NAMALWA (cell line): ENCODE measurements around the gene GALNTL6.

Source experiments
- DNase-seq: peaks from one replicate; pipeline ENCODE4 v3.0.0-alpha.2; 2015; ENCODE audit warnings: low spot score

The GALNTL6 gene

GRCh38 chr4:171812665-171813525, at the start of gene GALNTL6:
Gene GALNTL6, plus strand, starts transcription at chr4:171813404.
- no peak for DNase-seq

GRCh38 chr4:171765514-171765913, 47.7 kb upstream of the GALNTL6 start:
- no peak for DNase-seq

GRCh38 chr4:171774642-171775190, 38.5 kb upstream of the GALNTL6 start:
- no peak for DNase-seq

- DNase-seq, result no peak
Measured at GRCh38 chr4:171779301-171779700, 33.9 kb upstream of the GALNTL6 start.

- DNase-seq, result peak; percentile 7
Measured at GRCh38 chr4:171785388-171785787, 27.8 kb upstream of the GALNTL6 start.

- no peak for DNase-seq
Measured at GRCh38 chr4:171793723-171794122, 19.5 kb upstream of the GALNTL6 start.

- no peak for DNase-seq
Measured at GRCh38 chr4:171794528-171794927, 18.7 kb upstream of the GALNTL6 start.

GRCh38 chr4:171809854-171810253, 3.4 kb upstream of the GALNTL6 start:
- DNase-seq, result no peak

- DNase-seq, result no peak
Measured at GRCh38 chr4:171812333-171812664, 905 bp upstream of the GALNTL6 start.

GRCh38 chr4:171813526-171814250, 484 bp downstream of the GALNTL6 start:
- no peak for DNase-seq

GRCh38 chr4:171814545-171814944, 1.3 kb downstream of the GALNTL6 start:
- DNase-seq, result no peak

- peak; percentile 9 for DNase-seq
Measured at GRCh38 chr4:171817026-171817425, 3.8 kb downstream of the GALNTL6 start.

- DNase-seq, result peak; percentile 5
Measured at GRCh38 chr4:171834640-171835039, 21.4 kb downstream of the GALNTL6 start.

GRCh38 chr4:171843456-171843855, 30.3 kb downstream of the GALNTL6 start:
- DNase-seq, result no peak

- peak; percentile 68 for DNase-seq
Measured at GRCh38 chr4:171846232-171846631, 33.0 kb downstream of the GALNTL6 start.

- no peak for DNase-seq
Measured at GRCh38 chr4:171846893-171847292, 33.7 kb downstream of the GALNTL6 start.

- no peak for DNase-seq
Measured at GRCh38 chr4:171847751-171848150, 34.5 kb downstream of the GALNTL6 start.

GRCh38 chr4:171849686-171850222, 36.5 kb downstream of the GALNTL6 start:
- no peak for DNase-seq

GRCh38 chr4:171851295-171851694, 38.1 kb downstream of the GALNTL6 start:
- DNase-seq, result no peak

GRCh38 chr4:171857302-171858012, 44.3 kb downstream of the GALNTL6 start:
- DNase-seq, result no peak

GRCh38 chr4:171875291-171875690, 62.1 kb downstream of the GALNTL6 start:
- no peak for DNase-seq

- no peak for DNase-seq
Measured at GRCh38 chr4:171876636-171877035, 63.4 kb downstream of the GALNTL6 start.
